Brain microvascular endothelial cell (primary cell): ENCODE measurements around the gene RSBN1L.

Experiments
- DNase-seq: peaks from one replicate; pipeline ENCODE4 v3.0.0-alpha.2; 2020
- H3K27ac ChIP-seq: fragments of 250-450 bp; sonication (Bioruptor Pico); 2 replicates; pipeline ENCODE4 v1.5.1; 2020; ENCODE audit warnings: mild to moderate bottlenecking, moderate library complexity
- H3K27me3 ChIP-seq: fragments of 250-450 bp; sonication (Bioruptor Pico); replicated peaks from 2 replicates; pipeline ENCODE4 v1.5.1; 2020; ENCODE audit warnings: mild to moderate bottlenecking
- H3K36me3 ChIP-seq: fragments of 250-450 bp; sonication (Bioruptor Pico); replicated peaks from 2 replicates; pipeline ENCODE4 v1.5.1; 2020; ENCODE audit warnings: mild to moderate bottlenecking
- H3K4me3 ChIP-seq: 2 replicates; pipeline ENCODE4 v1.5.1; 2011; ENCODE audit warnings: low read depth, mild to moderate bottlenecking, control low read depth, low read length, moderate library complexity
- CTCF ChIP-seq: IDR thresholded peaks from 2 replicates; pipeline ENCODE4 v1.5.1; 2011; ENCODE audit warnings: low read depth, mild to moderate bottlenecking, moderate library complexity, low read length, control low read depth, inconsistent platforms; ENCODE audit errors: missing control alignments
- in situ Hi-C: cut with HindIII; loops from 2 replicates; pipeline ENCODE4 v1.10.0; 2017; ENCODE audit warnings: low sequenced_read_pairs, low pct_ligation_motif_present

The RSBN1L gene

GRCh38 chr7:77746164-77746823 is 50.0 kb downstream of the RSBN1L start:
- TF ChIP-seq CTCF = no peak

GRCh38 chr7:77746824-77747165 is 50.5 kb downstream of the RSBN1L start:
- in situ Hi-C loops = no loop called here
- no peaks in the 10 kb centered on the region for H3K36me3 ChIP-seq
- no peak for DNase-seq
- H3K27ac ChIP-seq = no peak overlapping the region
- no peaks in the 10 kb centered on the region for H3K27me3 ChIP-seq
- no peak overlapping the region for H3K4me3 ChIP-seq
- no peak for TF ChIP-seq CTCF

More at GRCh38 chr7:77746164-77746823, 50.0 kb downstream of the RSBN1L start:
- no peaks in the 10 kb centered on the region for H3K36me3 ChIP-seq
- no peaks in the 10 kb centered on the region for H3K27me3 ChIP-seq
- no peak for DNase-seq
- in situ Hi-C loops = no loop called here
- no peak overlapping the region for H3K4me3 ChIP-seq
- no peak overlapping the region for H3K27ac ChIP-seq

GRCh38 chr7:77747178-77747577 is 50.9 kb downstream of the RSBN1L start:
- in situ Hi-C loops = no loop called here
- no peak for DNase-seq
- Histone ChIP-seq H3K27ac (no peak overlapping the region), H3K27me3 (no peaks in the 10 kb centered on the region), H3K4me3 (no peak overlapping the region), H3K36me3 (no peaks in the 10 kb centered on the region)
- TF ChIP-seq CTCF = no peak

GRCh38 chr7:77747718-77748117 is 51.5 kb downstream of the RSBN1L start:
- Histone ChIP-seq H3K27me3 (no peaks in the 10 kb centered on the region), H3K4me3 (no peak overlapping the region), H3K27ac (no peak overlapping the region), H3K36me3 (no peaks in the 10 kb centered on the region)
- DNase-seq = no peak
- no peak for TF ChIP-seq CTCF
- in situ Hi-C loops = no loop called here

DNA sequence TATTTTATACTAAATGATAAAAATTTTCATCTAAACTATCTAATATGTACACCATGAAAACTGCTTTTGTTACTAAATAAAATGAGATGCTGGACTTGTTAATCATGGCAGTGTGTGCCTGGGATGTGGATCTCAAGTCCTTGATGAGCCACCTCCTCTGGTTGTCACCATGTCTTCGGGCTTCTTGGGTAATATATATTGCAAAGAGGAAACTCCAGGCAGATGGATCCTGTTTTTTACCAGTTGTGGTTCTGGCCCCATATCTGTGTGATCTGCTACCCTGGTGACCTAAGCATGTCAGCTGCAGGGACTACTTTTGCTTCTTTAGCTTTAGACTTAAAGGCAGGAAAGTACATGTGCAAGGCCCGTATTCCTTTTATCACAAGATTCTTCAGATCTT is 55.8 kb downstream of the RSBN1L start:
- Histone ChIP-seq H3K4me3 (no peak overlapping the region), H3K27me3 (no peaks in the 10 kb centered on the region), H3K27ac (no peak overlapping the region), H3K36me3 (no peaks in the 10 kb centered on the region)
- no peak for DNase-seq
- no peak for TF ChIP-seq CTCF
- in situ Hi-C loops = loop anchor here (25.0 kb wide), 1 partner anchor 90 kb away; no protein-coding TSS in a partner anchor

- Histone ChIP-seq H3K27me3 (no peaks in the 10 kb centered on the region), H3K27ac (no peak overlapping the region), H3K36me3 (no peaks in the 10 kb centered on the region), H3K4me3 (no peak overlapping the region)
- no peak for TF ChIP-seq CTCF
- DNase-seq = no peak
- in situ Hi-C loops = loop anchor here (25.0 kb wide), 1 partner anchor 91 kb away; no protein-coding TSS in a partner anchor
Observed at GRCh38 chr7:77753173-77753572, 56.9 kb downstream of the RSBN1L start.
